HG03571 (cell line): ENCODE data around the gene FBLN1.
"Not testable (repeated sequence)": the region's sequence is repeated elsewhere in the genome, so short reads cannot be mapped to it uniquely, and the experiment has no call there.

Source experiments
- ATAC-seq: cut with Tn5 transposase; IDR thresholded peaks from one replicate; pipeline ENCODE4 v1.9.1; 2021; ENCODE audit not compliant: unreplicated experiment

FBLN1 gene

DNA sequence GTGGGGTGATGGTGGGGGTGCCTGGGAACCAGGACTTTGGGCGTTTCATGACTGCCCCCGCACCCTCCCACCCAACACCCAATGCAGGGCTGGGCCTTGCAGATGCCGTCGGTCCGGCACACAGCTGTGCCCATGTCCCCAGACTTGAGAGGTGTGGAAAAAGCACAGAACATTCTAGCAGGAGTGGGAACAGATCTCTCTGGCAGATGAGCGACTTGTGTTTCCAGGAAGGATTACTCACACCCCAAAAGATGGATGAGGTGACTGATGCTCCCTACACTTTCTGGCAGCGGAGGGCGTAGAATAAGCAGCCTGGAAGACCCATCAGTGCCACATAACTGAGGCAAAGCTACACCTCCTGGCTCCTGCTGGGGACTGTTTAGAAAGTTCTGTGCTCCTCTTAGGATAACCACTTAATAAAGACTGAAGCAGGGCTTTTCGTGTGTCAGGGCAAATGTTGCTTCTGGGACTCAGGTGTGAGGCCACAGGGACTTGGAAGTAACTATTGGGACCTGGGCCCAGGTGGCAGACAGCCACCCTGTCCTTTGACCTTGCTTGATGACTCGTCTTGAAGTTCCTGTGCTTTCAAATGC lies 24.2 kb downstream of the FBLN1 start:
- no peak for ATAC-seq

DNA sequence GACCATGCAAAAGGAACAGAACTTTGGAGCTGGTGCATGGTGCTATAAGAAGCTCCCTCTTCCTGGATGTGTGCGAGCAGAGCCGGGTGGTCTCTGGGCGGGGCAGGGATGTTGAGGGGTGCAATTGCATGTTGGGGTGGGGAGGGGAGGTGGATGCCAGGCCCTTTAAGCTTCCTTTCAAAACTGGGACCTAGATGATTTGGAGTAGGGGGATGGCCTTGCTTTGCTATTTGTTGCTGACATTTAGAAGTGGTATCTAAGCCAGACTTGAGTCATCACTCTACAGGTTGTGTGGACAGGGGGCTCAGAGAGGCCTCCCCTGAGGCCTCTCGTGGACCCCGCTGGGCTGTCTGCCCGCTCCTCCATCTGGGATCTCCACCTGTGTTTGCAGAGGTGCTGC lies 24.8 kb downstream of the FBLN1 start:
- ATAC-seq = no peak

- no peak for ATAC-seq
Measured at GRCh38 chr22:45528046-45528445, 25.4 kb downstream of the FBLN1 start.

GRCh38 chr22:45529105-45529504 lies 26.4 kb downstream of the FBLN1 start:
- no peak for ATAC-seq

DNA sequence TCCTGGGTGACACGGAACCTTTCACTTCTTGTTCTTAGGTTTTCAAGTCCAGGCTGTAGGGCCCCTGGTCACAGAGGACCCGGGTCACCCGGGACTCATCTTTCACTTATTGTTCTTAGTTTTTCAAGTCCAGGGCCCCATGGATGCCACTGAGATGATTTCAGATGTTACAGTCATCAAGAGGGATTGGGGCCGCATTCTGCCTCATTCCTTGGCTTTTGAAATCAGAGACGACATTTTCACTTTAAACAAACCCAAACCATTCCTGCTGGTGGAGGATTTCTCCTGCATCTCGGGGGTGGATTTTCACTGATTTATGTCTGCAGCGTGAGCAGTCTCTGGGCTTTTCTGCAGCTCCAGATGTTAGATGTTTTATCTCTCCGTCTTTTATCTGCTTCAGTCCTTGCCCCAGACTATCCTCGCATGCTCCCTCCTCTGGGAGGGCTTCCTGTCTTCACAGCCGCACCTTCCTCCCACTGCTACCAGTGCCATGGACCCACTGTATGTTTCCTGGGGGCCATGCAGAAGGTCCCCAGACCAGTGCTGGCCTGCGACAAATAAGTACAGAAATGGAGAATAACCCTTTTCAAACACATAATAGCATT lies 27.4 kb downstream of the FBLN1 start:
- no peak for ATAC-seq

DNA sequence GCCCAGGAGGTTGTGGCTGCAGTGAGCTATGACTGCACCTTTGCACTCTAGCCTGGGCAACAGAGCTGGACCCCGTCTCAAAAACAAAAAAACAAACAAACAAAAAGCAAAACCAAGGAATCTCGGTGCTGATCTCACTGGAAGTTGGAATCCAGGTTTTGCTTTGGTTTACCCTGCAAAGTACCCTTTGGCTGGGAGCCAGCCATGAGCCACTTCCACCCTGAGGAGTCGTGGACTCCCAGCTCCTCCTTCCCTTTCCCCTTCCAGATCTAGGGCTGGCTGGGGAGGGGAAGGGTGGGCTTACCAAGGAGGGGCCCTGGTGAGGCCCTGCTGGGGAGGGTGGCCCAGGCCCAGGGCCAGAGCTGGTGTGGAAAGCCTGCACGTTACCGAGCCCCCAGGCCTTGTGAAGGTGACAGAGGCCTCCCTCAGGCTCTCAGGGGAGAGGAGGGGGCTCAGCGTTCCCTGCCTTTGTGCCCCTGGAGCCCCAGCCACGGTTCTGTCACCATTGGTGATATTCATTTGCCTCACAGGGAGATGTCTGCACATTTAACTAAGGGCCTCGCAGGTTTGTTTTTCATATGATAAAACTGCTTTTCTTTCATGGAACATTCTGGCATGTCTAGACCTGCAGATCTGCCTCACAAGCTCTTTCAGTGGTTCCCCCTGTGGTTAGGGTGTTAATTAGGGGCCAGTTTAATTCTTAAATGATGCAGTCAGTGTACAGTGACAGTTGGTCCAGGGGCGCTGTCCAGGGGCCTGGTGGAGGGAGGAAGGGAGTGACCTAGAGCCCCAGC lies 29.0 kb downstream of the FBLN1 start:
- no peak for ATAC-seq

GRCh38 chr22:45532235-45532631 lies 29.6 kb downstream of the FBLN1 start:
- no peak for ATAC-seq

GRCh38 chr22:45533703-45534102 lies 31.0 kb downstream of the FBLN1 start:
- ATAC-seq = no peak

GRCh38 chr22:45534339-45535192 lies 31.9 kb downstream of the FBLN1 start:
- no peak for ATAC-seq

DNA sequence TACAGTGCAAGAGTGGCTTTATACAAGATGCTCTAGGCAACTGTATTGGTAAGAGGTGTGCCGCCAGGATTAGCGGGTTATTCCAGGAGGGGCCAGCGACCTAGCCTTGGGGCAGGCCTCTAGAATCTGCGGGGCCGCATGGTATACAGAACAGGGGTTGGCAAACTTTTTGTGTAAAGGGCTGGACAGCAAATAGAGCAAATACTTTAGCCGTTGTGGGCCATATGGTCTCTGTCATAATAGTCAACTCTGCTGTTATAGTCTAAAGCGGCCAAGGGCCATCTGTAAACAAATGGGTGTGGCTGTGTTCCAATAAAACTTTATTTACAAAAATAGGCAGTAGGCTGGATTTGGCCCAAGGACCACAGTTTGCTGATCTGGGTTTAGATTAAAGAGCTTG lies 32.6 kb downstream of the FBLN1 start:
- ATAC-seq = no peak

DNA sequence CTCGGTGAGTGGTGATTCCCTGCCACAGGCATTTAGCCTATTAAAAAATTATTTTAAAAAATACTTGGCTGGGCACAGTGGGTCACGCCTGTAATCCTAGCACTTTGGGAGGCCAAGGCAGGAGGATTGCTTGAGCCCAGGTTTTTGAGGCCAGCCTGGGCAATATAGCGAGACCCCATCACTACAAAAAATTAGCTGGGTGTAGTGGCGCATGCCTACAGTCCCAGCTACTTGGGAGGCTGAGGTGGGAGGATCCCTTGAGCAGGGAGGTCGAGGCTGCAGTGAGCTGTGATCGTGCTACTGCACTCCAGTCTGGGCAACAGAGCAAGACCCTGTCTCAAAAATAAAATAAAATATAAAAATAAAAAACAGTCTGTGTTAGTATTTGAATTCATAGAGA lies 33.2 kb downstream of the FBLN1 start:
- ATAC-seq = not testable (repeated sequence)

DNA sequence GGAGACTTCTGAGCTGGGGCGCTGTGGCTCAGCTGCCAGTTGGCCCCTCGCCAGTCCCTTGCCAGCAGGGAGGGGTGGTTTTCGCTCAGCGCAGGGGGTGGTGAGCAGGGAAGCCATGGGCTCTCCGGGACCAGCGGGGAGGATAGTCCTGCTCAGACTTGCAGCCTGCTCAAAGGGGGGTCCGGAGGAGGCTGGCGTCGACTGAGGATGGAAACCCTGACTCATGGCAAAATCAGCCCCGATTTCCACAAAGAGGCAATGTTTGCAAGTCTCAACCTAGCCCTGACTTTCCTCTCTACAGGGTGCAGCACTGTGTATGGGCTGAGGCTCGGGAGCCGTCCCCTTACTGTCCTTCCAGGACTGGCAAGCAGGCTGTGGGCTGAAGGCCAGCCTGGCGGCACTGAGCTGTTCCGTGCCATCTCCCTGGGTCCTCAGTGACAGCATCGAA lies 35.1 kb downstream of the FBLN1 start:
- ATAC-seq = no peak

DNA sequence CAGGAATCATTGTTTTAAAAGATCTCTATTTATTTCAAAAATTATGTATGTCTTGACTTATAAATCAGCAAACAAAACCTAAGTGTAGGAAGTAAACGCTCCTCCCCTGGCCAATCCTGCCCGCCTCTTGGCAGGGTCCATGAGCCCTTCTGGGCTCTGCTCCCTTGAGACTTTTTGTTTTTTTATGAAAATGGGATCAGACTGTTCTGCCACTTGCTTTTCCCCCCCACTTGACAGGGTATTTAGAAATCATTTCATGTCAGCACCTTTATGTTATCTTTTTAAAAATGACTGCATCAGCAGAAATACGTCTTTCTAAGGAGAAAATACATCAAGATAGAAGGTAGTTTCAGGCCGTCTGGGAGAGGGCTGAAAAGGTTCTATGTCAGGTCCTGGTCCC lies 35.6 kb downstream of the FBLN1 start:
- ATAC-seq = no peak

- ATAC-seq = no peak
Measured at GRCh38 chr22:45540122-45540521, 37.4 kb downstream of the FBLN1 start.

GRCh38 chr22:45541382-45541979 lies 38.8 kb downstream of the FBLN1 start:
- ATAC-seq = no peak

GRCh38 chr22:45542001-45542520 lies 39.4 kb downstream of the FBLN1 start:
- no peak for ATAC-seq

GRCh38 chr22:45542736-45543135 lies 40.1 kb downstream of the FBLN1 start:
- ATAC-seq = not testable (repeated sequence)

- ATAC-seq = no peak
Measured at GRCh38 chr22:45543243-45543642, 40.6 kb downstream of the FBLN1 start.

DNA sequence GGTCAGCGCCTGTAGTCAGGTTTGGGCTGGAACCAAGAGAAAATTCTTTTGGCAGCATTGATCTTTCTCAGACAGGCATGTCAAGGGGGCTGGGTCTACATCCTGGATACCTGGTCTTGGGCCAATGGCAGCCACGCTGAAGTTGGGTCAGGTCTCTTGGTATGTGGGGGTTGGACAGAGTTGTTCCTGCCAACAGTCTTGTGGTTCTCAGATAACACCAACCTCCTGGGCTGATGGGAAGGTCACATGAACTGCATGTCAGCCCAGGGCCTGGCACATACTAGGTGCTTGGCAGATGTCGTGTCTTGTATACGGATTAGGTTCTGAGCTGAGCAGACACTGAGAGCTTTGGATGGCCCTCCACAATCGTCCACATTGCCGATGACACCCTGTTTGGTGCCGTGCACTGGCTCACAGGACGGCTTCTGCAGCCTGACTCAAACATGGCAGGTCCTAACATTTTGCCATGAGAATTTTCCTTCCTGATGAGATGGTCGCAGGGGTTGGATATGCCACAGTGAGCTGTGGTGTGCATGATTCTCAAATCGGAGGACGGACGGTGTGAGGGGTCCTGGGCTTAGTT lies 42.0 kb downstream of the FBLN1 start:
- no peak for ATAC-seq

DNA sequence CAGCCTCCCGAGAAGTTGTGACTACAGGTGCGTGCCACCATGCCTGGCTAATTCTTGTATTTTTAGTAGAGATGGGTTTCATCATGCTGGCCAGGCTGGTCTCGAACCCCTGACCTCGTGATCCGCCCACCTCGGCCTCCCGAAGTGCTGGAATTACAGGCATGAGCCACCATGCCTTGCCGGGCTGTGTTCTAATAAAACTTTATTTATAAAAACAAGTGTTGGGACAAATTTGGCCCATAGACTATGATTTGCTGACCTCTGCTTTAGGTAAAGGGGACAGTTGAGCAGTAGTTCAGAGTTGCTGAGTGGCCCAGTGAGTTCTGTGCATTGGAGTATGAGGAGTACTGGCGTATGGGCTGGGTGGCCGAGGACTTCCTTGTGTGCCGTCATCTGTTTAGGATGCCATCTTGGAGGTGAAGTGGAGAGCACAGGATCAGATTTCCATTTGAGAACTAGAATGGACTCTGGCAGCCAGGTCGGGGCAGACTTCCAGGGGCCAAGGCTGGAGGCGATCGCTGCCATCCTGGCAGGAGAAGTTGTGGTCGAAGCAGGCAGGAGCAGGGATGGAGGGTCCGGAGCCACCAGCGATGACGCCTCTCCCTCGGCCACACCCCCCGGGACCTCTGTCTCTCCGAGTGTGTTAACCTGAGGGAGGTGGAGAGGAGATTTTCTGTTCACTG lies 43.8 kb downstream of the FBLN1 start:
- ATAC-seq = no peak
